Natural killer cell (primary cell): ENCODE data around the gene RAB6B. TPM values are rescaled to one million over a fixed set of nuclear protein-coding genes. Genes with fewer than 3 reads are reported as not detected.

Experiments used
- ATAC-seq, 3 donors: fragments of 150-1000 bp in 2 of 3; fragments of 200-7000 bp in 1 of 3; cut with Tn5 transposase; 1 replicate in 1 of 3; 2 replicates in 2 of 3; pipeline ENCODE4 v1.10.0; 2021; ENCODE audit warnings: mild to moderate bottlenecking in 2 of 3, moderate library complexity in 2 of 3
- DNase-seq, 2 donors: peaks; one replicate each; pipeline versions ENCODE4 v3.0.0 to v3.0.0-alpha.2; 2013 to 2021; ENCODE audit warnings: mixed read lengths in 1 of 2
- H3K27ac ChIP-seq: one replicate; pipeline ENCODE4 v1.5.1; 2013; ENCODE audit warnings: mild to moderate bottlenecking, low read length
- H3K27me3 ChIP-seq: one replicate; pipeline ENCODE4 v1.6.1; 2013; ENCODE audit warnings: low read length; ENCODE audit not compliant: control insufficient read depth, insufficient read depth
- H3K36me3 ChIP-seq: one replicate; pipeline ENCODE4 v1.6.1; 2013; ENCODE audit warnings: low read length; ENCODE audit not compliant: control insufficient read depth, insufficient read depth
- H3K4me1 ChIP-seq: one replicate; pipeline ENCODE4 v1.6.1; 2013; ENCODE audit warnings: low read length; ENCODE audit not compliant: control insufficient read depth, insufficient read depth
- H3K4me3 ChIP-seq: one replicate; pipeline ENCODE4 v1.5.1; 2013; ENCODE audit warnings: low read length
- H3K9me3 ChIP-seq: one replicate; pipeline ENCODE4 v1.6.1; 2013; ENCODE audit warnings: low read length; ENCODE audit not compliant: control insufficient read depth, insufficient read depth
- H3K27ac Mint-ChIP-seq, 2 donors: one replicate each; pipeline ENCODE4 v1.8.0; 2022; ENCODE audit warnings: mild to moderate bottlenecking in 2 of 2, mixed read lengths in 2 of 2, moderate library complexity in 1 of 2
- H3K27me3 Mint-ChIP-seq, 2 donors: one replicate each; pipeline ENCODE4 v1.8.0; 2022; ENCODE audit warnings: low read depth in 2 of 2, mixed read lengths in 2 of 2
- H3K36me3 Mint-ChIP-seq: one replicate; pipeline ENCODE4 v1.8.0; 2022; ENCODE audit warnings: mixed read lengths
- H3K4me1 Mint-ChIP-seq, 2 donors: one replicate each; pipeline ENCODE4 v1.8.0; 2022; ENCODE audit warnings: mixed read lengths in 2 of 2
- H3K4me3 Mint-ChIP-seq: one replicate; pipeline ENCODE4 v1.8.0; 2022; ENCODE audit warnings: mild to moderate bottlenecking, moderate library complexity, mixed read lengths
- H3K9me3 Mint-ChIP-seq, 2 donors: one replicate each; pipeline ENCODE4 v1.8.0; 2022; ENCODE audit warnings: mixed read lengths in 2 of 2
- WGBS: methylation state at CpG from one replicate; pipeline ENCODE4 v1.1.7; 2013; ENCODE audit warnings: missing lambda C conversion rate; ENCODE audit not compliant: insufficient coverage; 5-methylcytosine and 5-hydroxymethylcytosine counted together
- intact Hi-C: fragments of 100-400 bp; cut with micrococcal nuclease; formaldehyde crosslinking; loops from one replicate; pipeline ENCODE4 v1.14.2; 2022
- total RNA-seq, 4 donors: library from RNA; stranded (reverse); fragments of 120-200 nt in 1 of 4; gene quantifications; one replicate each; pipeline versions ENCODE4 v1.2.3 to v1.2.4, GENCODE V29; 2013 to 2022
- TF ChIP-seq, protein P1 (sequence below): fragments of 200-600 bp; IDR thresholded peaks from one replicate; pipeline ENCODE4 v1.8.0; 2022; ENCODE audit warnings: antibody characterized with exemption

The RAB6B gene
- total RNA-seq, 3 donors from 2014 or later (not counting 1 experiment from before 2014, with no cell fraction given), result 1.4 to 2.7 (median 1.6) TPM

DNA sequence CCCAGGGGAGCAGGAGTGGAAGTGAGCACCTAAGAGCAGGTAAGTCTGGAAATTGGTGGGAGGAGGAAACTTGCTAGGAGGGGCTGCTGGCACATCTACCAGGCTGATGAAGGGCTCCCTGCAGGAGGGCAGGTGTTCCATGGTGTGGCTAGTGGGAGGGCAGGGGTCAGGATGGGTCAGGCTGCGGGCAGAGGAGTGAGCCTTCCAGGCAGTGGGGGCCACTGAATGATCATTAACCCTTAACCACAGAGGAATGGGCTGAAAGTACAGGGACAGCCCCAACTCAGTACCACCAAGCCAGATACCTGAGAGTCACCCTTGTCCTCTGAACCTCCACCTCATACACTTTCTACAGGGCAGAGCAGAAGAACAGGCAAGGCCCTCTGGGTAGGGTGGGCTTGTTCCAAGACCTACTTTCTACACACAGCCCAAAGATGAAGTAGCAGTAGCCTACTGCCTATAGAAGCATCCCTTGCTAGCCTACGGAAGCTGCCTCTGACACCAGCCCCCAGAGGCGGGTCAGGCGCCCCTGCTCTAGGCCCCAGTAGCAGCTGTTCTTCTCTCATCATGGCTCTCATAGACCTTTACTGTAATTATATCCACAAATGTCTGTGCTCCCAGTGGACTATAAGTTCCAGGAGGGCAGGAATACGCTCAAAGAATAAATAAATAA is 4.6 kb downstream of the RAB6B start:
- Histone ChIP-seq H3K27me3 (no peaks in the 10 kb centered on the region), H3K4me3 (no peak overlapping the region), H3K27ac (no peak overlapping the region), H3K4me1 (peaks cover 5% of the 10 kb centered on the region), H3K9me3 (no peaks in the 10 kb centered on the region), H3K36me3 (no peaks in the 10 kb centered on the region)
- WGBS, result 88% methylated on average over 5 of the region's 5 CpGs
- TF ChIP-seq, protein P1, sequence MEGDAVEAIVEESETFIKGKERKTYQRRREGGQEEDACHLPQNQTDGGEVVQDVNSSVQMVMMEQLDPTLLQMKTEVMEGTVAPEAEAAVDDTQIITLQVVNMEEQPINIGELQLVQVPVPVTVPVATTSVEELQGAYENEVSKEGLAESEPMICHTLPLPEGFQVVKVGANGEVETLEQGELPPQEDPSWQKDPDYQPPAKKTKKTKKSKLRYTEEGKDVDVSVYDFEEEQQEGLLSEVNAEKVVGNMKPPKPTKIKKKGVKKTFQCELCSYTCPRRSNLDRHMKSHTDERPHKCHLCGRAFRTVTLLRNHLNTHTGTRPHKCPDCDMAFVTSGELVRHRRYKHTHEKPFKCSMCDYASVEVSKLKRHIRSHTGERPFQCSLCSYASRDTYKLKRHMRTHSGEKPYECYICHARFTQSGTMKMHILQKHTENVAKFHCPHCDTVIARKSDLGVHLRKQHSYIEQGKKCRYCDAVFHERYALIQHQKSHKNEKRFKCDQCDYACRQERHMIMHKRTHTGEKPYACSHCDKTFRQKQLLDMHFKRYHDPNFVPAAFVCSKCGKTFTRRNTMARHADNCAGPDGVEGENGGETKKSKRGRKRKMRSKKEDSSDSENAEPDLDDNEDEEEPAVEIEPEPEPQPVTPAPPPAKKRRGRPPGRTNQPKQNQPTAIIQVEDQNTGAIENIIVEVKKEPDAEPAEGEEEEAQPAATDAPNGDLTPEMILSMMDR, result no peak
- Mint-ChIP-seq H3K27ac (no peak overlapping the region), H3K4me3 (no peak overlapping the region), H3K27me3 (peaks cover 21 to 23% of the 10 kb centered on the region in 2 donors), H3K36me3 (no peaks in the 10 kb centered on the region), H3K9me3 (no peaks in the 10 kb centered on the region), H3K4me1 (no peaks in the 10 kb centered on the region)
- no peak for ATAC-seq
- intact Hi-C loops, result no loop called here
- no peak for DNase-seq

DNA sequence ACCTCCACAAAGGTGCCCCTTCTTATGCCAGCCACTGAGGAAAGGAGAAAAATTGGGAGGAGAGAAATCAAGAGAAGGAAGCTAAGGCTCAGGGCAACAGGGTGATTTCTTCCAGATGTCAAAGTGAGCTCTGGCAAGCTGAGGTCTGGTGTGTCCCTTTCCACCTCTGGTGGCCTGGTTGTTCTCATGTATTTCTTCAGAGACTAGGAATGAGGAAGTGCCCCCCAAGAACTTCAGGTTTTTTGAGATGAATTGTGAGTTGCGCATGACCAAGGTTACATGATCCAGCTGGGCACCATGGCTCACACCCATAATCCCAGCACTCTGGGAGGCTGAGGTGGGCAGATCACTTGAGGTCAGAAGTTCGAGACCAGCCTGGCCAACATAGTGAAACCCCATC is 5.6 kb downstream of the RAB6B start:
- intact Hi-C loops, result no loop called here
- WGBS, result 79% methylated on average over 2 of the region's 2 CpGs

DNA sequence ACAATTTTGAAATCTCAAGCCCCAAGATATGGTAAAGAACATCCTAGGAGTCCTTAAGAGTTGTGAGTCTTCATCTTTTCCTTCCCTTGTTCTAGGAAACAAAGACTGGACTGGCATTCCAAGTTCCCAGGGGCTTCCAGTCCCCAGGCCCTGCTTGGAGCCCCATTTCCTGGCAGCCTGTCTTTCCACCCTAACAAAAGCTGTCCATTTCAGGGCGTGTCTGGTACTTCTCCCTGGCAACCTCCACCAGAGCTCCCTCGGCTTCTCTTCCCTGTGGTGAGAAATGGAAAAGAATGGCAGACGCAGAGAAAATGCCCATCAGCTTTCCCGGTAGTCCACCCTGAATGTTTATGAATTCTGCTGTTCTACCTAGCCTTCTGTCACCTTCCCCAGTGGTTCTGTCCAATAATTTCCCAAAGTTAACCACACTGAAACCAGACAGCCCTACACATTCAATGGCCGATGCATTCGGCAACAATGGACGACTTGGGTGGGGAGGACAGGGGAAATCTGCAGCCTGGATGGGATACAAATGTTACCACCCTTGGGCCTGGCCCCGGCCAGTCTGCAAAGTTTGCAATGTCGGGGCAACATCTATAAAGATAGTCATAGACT is 6.8 kb downstream of the RAB6B start:
- TF ChIP-seq, protein P1, result no peak
- Histone ChIP-seq H3K4me3 (no peak overlapping the region), H3K9me3 (no peaks in the 10 kb centered on the region), H3K27ac (no peak overlapping the region), H3K36me3 (no peaks in the 10 kb centered on the region), H3K27me3 (no peaks in the 10 kb centered on the region), H3K4me1 (no peaks in the 10 kb centered on the region)
- DNase-seq (no peak), ATAC-seq (no peak)
- Mint-ChIP-seq H3K4me3 (no peak overlapping the region), H3K4me1 (no peaks in the 10 kb centered on the region), H3K36me3 (no peaks in the 10 kb centered on the region), H3K9me3 (no peaks in the 10 kb centered on the region), H3K27me3 (peaks cover 17 to 18% of the 10 kb centered on the region in 2 donors), H3K27ac (no peak overlapping the region)
- WGBS, result 90% methylated on average over 7 of the region's 9 CpGs
- intact Hi-C loops, result no loop called here

More for the DNA sequence above, 5.6 kb downstream of the RAB6B start:
- no peaks in the 10 kb centered on the region for H3K9me3 ChIP-seq
- Mint-ChIP-seq H3K27me3 (peaks cover 15 to 21% of the 10 kb centered on the region in 2 donors), H3K4me3 (no peak overlapping the region), H3K9me3 (no peaks in the 10 kb centered on the region), H3K27ac (no peak overlapping the region), H3K36me3 (no peaks in the 10 kb centered on the region), H3K4me1 (no peaks in the 10 kb centered on the region)
- ATAC-seq (no peak), DNase-seq (no peak)
- no peak overlapping the region for H3K27ac ChIP-seq
- H3K36me3 ChIP-seq, result no peaks in the 10 kb centered on the region
- H3K4me1 ChIP-seq, result peaks cover 3% of the 10 kb centered on the region
- TF ChIP-seq, protein P1, result no peak
- H3K4me3 ChIP-seq, result no peak overlapping the region
- H3K27me3 ChIP-seq, result no peaks in the 10 kb centered on the region
